Lower lobe of right lung (tissue), 2 donors: ENCODE results near the gene DLEC1. TPM values are rescaled to one million over a fixed set of nuclear protein-coding genes. Genes with fewer than 3 reads are reported as not detected.

Experiments
- ATAC-seq, 2 donors: fragments of 200-7000 bp; cut with Tn5 transposase; one replicate each; pipeline ENCODE4 v1.9.1; 2020 to 2022; ENCODE audit warnings: mild to moderate bottlenecking in 2 of 2, moderate library complexity in 2 of 2
- DNase-seq: peaks from one replicate; pipeline ENCODE4 v3.0.0-alpha.2; 2020
- H3K27ac ChIP-seq: fragments of 200-600 bp; one replicate; pipeline ENCODE4 v1.8.0; 2022
- H3K27me3 ChIP-seq: fragments of 200-600 bp; one replicate; pipeline ENCODE4 v1.8.0; 2022; ENCODE audit warnings: low read depth
- H3K36me3 ChIP-seq: fragments of 200-600 bp; one replicate; pipeline ENCODE4 v1.8.0; 2022; ENCODE audit warnings: mild to moderate bottlenecking
- H3K4me1 ChIP-seq: fragments of 200-600 bp; one replicate; pipeline ENCODE4 v1.8.0; 2022
- H3K4me3 ChIP-seq: fragments of 200-600 bp; one replicate; pipeline ENCODE4 v1.8.0; 2022; ENCODE audit warnings: mild to moderate bottlenecking
- H3K9me3 ChIP-seq: fragments of 200-600 bp; one replicate; pipeline ENCODE4 v1.8.0; 2022
- intact Hi-C: fragments of 100-400 bp; cut with DNase I; formaldehyde crosslinking; loops from one replicate; pipeline ENCODE4 v1.11.0; 2022
- total RNA-seq: library from RNA; stranded (reverse); fragmentation: NEBNext Ultra II Directional; extraction: Animal tissue kit (Norgen Biotek cat#: 25700); gene quantifications from one replicate; pipeline ENCODE4 v1.2.1, GENCODE V29; 2021
- TF ChIP-seq, protein P1 (sequence below): fragments of 200-600 bp; IDR thresholded peaks from one replicate; pipeline ENCODE4 v1.8.0; 2022; ENCODE audit warnings: antibody characterized with exemption, mild to moderate bottlenecking
- donor health status: DM: no; HTN: yes; CAD: no; lungs with severe emphysema.

DLEC1 gene
- total RNA-seq, 1 donor from 2014 or later = 15.0 TPM

DNA sequence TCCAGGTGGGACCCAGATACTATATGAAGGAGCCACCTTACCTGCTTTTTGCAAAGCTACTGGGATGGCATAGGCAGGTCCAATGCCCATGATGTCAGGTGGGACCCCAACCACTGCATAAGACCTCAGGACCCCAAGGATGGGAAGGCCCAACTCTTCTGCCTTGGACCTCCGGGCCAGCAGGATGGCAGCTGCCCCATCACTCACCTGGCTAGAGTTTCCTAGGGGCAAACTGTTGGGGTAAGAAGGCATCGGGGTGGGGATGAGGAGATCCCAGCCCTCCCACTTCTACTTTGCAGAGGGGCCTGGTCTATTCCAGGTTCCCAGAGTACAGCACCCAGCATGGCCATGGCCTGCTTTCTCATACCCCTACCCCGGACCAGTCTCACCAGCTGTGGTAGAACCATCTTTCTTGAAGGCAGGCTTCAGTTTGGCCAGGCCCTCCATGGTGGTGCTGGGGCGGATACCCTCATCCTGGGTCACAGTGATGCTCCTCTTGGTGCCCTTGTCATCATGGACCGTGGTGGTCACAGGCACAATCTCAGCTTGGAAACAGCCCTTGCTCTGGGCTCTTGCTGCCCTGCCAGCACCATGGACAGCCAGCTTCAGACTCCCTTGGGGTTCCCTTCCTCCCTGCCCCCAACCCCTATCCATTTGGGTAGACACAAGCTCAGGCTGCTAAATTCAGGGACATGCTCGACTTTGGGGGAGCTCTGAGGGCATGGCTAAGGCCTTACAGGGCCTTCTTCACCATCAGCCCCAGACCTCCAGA, 87.3 kb downstream of the DLEC1 start:
- Histone ChIP-seq H3K4me3 (no peak overlapping the region), H3K4me1 (peaks cover 37% of the 10 kb centered on the region), H3K27ac (no peak overlapping the region), H3K36me3 (peaks cover 100% of the 10 kb centered on the region), H3K9me3 (no peaks in the 10 kb centered on the region), H3K27me3 (no peaks in the 10 kb centered on the region)
- DNase-seq = no peak
- no peak for ATAC-seq
- TF ChIP-seq, protein P1, sequence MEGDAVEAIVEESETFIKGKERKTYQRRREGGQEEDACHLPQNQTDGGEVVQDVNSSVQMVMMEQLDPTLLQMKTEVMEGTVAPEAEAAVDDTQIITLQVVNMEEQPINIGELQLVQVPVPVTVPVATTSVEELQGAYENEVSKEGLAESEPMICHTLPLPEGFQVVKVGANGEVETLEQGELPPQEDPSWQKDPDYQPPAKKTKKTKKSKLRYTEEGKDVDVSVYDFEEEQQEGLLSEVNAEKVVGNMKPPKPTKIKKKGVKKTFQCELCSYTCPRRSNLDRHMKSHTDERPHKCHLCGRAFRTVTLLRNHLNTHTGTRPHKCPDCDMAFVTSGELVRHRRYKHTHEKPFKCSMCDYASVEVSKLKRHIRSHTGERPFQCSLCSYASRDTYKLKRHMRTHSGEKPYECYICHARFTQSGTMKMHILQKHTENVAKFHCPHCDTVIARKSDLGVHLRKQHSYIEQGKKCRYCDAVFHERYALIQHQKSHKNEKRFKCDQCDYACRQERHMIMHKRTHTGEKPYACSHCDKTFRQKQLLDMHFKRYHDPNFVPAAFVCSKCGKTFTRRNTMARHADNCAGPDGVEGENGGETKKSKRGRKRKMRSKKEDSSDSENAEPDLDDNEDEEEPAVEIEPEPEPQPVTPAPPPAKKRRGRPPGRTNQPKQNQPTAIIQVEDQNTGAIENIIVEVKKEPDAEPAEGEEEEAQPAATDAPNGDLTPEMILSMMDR = no peak
- intact Hi-C loops = no loop called here

- Histone ChIP-seq H3K36me3 (peaks cover 100% of the 10 kb centered on the region), H3K27ac (peak overlapping the region; percentile 53), H3K4me1 (peaks cover 48% of the 10 kb centered on the region), H3K4me3 (no peak overlapping the region), H3K27me3 (no peaks in the 10 kb centered on the region), H3K9me3 (no peaks in the 10 kb centered on the region)
- TF ChIP-seq, protein P1 = no peak
- ATAC-seq (peak; percentile 88 to 92), DNase-seq (peak; percentile 69)
- intact Hi-C loops = no loop called here
Observed at GRCh38 chr3:38127611-38128302, 88.7 kb downstream of the DLEC1 start.

GRCh38 chr3:38128303-38128655, 89.3 kb downstream of the DLEC1 start:
- DNase-seq (no peak), ATAC-seq (no peak)
- TF ChIP-seq, protein P1 = no peak
- intact Hi-C loops = no loop called here
- H3K36me3 ChIP-seq = peaks cover 100% of the 10 kb centered on the region
- no peaks in the 10 kb centered on the region for H3K27me3 ChIP-seq
- H3K27ac ChIP-seq = peak overlapping the region; percentile 53
- peaks cover 53% of the 10 kb centered on the region for H3K4me1 ChIP-seq
- no peaks in the 10 kb centered on the region for H3K9me3 ChIP-seq
- no peak overlapping the region for H3K4me3 ChIP-seq

- no peak overlapping the region for H3K4me3 ChIP-seq
- peaks cover 100% of the 10 kb centered on the region for H3K36me3 ChIP-seq
- H3K9me3 ChIP-seq = no peaks in the 10 kb centered on the region
- TF ChIP-seq, protein P1 = no peak
- peaks cover 58% of the 10 kb centered on the region for H3K4me1 ChIP-seq
- DNase-seq (no peak), ATAC-seq (no peak)
- no peaks in the 10 kb centered on the region for H3K27me3 ChIP-seq
- intact Hi-C loops = no loop called here
- H3K27ac ChIP-seq = peak overlapping the region; percentile 53
Observed at GRCh38 chr3:38129058-38129457, 90.0 kb downstream of the DLEC1 start.

GRCh38 chr3:38130631-38131065, 91.6 kb downstream of the DLEC1 start:
- Histone ChIP-seq H3K36me3 (peaks cover 96% of the 10 kb centered on the region), H3K4me1 (peaks cover 74% of the 10 kb centered on the region), H3K27ac (no peak overlapping the region), H3K4me3 (no peak overlapping the region), H3K9me3 (no peaks in the 10 kb centered on the region), H3K27me3 (no peaks in the 10 kb centered on the region)
- DNase-seq (no peak), ATAC-seq (no peak)
- intact Hi-C loops = no loop called here
- TF ChIP-seq, protein P1 = no peak
